ENCODE measurements around the gene TSC22D2. TPM values are rescaled to one million over a fixed set of nuclear protein-coding genes. Genes with fewer than 3 reads are reported as not detected.
A peak's percentile ranks its signal among the peaks of the same experiment; 100 is the strongest.

TSC22D2 gene
- total and polyA plus RNA-seq, 2 of the 4 experiments (the other 2 are of a cell fraction) = 12.2 to 20.5 TPM

DNA sequence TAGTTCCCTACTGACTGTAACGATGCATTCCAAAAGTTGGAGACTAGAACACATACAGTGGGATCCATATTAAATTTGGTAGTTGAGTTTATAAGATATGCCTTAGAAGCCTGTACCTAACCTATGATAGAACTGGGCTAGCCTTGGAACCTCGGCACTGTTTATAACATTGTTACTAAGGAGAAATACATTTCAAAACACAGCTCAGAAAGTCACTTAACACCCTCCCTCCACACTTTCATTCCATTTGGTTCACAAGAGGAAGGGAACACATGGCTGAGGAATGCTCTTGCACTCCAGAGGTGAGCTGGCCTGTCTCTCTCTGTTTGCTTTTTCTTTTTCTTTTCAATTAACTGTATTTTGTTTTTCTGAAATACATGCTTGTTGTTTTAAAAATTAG lies 48.7 kb upstream of the TSC22D2 start:
- CTCF ChIA-PET = no interaction called here
- ATAC-seq (ENCODE audit: low read depth) = peak; percentile 57

More for the DNA sequence above, 48.7 kb upstream of the TSC22D2 start:
- Histone ChIP-seq H3K4me3 (ENCODE audit: insufficient read depth, low read depth, low read length) (no peak overlapping the region), H2BK5ac (ENCODE audit: low read depth, low read length, poor library complexity, severe bottlenecking) (no peak overlapping the region), H3K9me1 (ENCODE audit: insufficient read depth, low read length) (no peaks in the 10 kb centered on the region), H2BK15ac (ENCODE audit: low read depth, low read length) (peak overlapping the region; percentile 15; the same call in 1 of the 3 replicates), H3K4me1 (ENCODE audit: control insufficient read depth, insufficient read depth, low read length) (no peaks in the 10 kb centered on the region), H3K4ac (ENCODE audit: low read depth, low read length) (no peak overlapping the region), H2BK120ac (ENCODE audit: low read depth, low read length) (no peak overlapping the region), H2AK9ac (replicated peaks; ENCODE audit: low read depth, low read length, poor library complexity) (no peak overlapping the region), H4K91ac (ENCODE audit: insufficient read depth, low read depth, low read length) (no peak overlapping the region), H3K18ac (ENCODE audit: low read depth, low read length) (no peak overlapping the region), H3K36me3 (ENCODE audit: control insufficient read depth, insufficient read depth, low read length) (no peaks in the 10 kb centered on the region), H3K23ac (ENCODE audit: low read depth, low read length) (no peak overlapping the region), H3K27me3 (ENCODE audit: control insufficient read depth, insufficient read depth, low read length) (no peaks in the 10 kb centered on the region), H2AFZ (replicated peaks; ENCODE audit: low read length, poor library complexity) (peak overlapping the region; percentile 3), H4K20me1 (ENCODE audit: insufficient read depth, low read length) (no peaks in the 10 kb centered on the region), H3K79me1 (ENCODE audit: low read depth in 1 of 2, low read length in 2 of 2) (no peaks in the 10 kb centered on the region), H3K14ac (replicated peaks; ENCODE audit: low read depth, low read length) (no peak overlapping the region), H3K9ac (ENCODE audit: low read depth, low read length) (no peak overlapping the region), H3K56ac (ENCODE audit: extremely low read depth, insufficient read depth, low read length) (no peak overlapping the region), H4K8ac (ENCODE audit: low read depth in 2 of 2, low read length in 2 of 2) (no peak overlapping the region; a peak in 1 of 4 replicates), H4K5ac (ENCODE audit: low read depth, low read length) (no peak overlapping the region), H3K4me2 (ENCODE audit: low read depth, low read length) (no peak overlapping the region), H2BK20ac (ENCODE audit: low read depth, low read length) (no peak overlapping the region), H2AK5ac (ENCODE audit: low read depth, low read length) (no peak overlapping the region), H3K27ac (ENCODE audit: insufficient read depth, low read length) (no peak overlapping the region), H3K9me3 (ENCODE audit: control insufficient read depth, insufficient read depth, low read length) (no peaks in the 10 kb centered on the region)
- BruUV-seq (replicated peaks) = no TSS peak
- WGBS, 2 experiments (ENCODE audit: extremely low coverage in 2 of 2, insufficient read length in 1 of 2) = no CpG with 5 or more reads among the region's 2 CpGs
- dilution Hi-C loops (cut with HindIII; ENCODE audit: low sequenced_read_pairs, unreplicated experiment) = no loop called here
- DNase-seq = no peak
- intact Hi-C loops (cut with micrococcal nuclease) = no loop called here
- in situ Hi-C loops (cut with MboI; ENCODE audit: low sequenced_read_pairs) = no loop called here
- POLR2A ChIA-PET (ENCODE audit: unreplicated experiment) = no interaction called here
- TF ChIP-seq POLR2A (IDR thresholded peaks at IDR 0.05; ENCODE audit: low read depth, low read length) (no peak), RFX5 (IDR thresholded peaks at IDR 0.05; ENCODE audit: low read depth, low read length) (no peak), MAFK (IDR thresholded peaks at IDR 0.05; ENCODE audit: low read depth, low read length) (no peak)
- TF ChIP-seq, protein P1, sequence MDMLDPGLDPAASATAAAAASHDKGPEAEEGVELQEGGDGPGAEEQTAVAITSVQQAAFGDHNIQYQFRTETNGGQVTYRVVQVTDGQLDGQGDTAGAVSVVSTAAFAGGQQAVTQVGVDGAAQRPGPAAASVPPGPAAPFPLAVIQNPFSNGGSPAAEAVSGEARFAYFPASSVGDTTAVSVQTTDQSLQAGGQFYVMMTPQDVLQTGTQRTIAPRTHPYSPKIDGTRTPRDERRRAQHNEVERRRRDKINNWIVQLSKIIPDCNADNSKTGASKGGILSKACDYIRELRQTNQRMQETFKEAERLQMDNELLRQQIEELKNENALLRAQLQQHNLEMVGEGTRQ (IDR thresholded peaks at IDR 0.05; ENCODE audit: low read depth, low read length) = no peak
